Thoracic aorta endothelial cell (primary cell): Measurements from ENCODE around the gene SND1. TPM values are rescaled to one million over a fixed set of nuclear protein-coding genes. Genes with fewer than 3 reads are reported as not detected.

ENCODE experiments used
- small RNA-seq: library from RNA; depleted of rRNA; stranded (forward); fragments of <200 nt; gene quantifications from one replicate; pipeline ENCODE3, GENCODE V24; 2012
- total RNA-seq: library from RNA; depleted of rRNA; stranded (reverse); fragments of >200 nt; gene quantifications from 2 replicates; pipeline ENCODE4 v1.2.3, GENCODE V29; 2012

The SND1 gene
- 267 and 293 TPM in 2 replicates for total RNA-seq

GRCh38 chr7:127651556-127652332 lies at the start of gene SND1:
Gene SND1, plus strand, starts transcription at chr7:127652194. Its CDS starts 180 bp downstream, at chr7:127652374.

GRCh38 chr7:127618042-127618441 lies 34.0 kb upstream of the SND1 start, which contains the start of gene PAX4:
Gene PAX4, minus strand, starts transcription at chr7:127618142. Its CDS starts 2,214 bp downstream, at chr7:127615928.

GRCh38 chr7:128030654-128031611 lies 378.9 kb downstream of the SND1 start, which contains the start of gene LRRC4:
Gene LRRC4, minus strand, starts transcription at chr7:128031437. Its CDS starts 797 bp downstream, at chr7:128030640.

Small RNA genes within 50 kb of the gene (small RNA-seq; reads per million reads assigned to genes)
- not detected for gene MIR593

Other genes starting within 250 kb of the SND1 start
- 18.2 TPM in 2 replicates for gene GCC1, start 66.6 kb upstream of the SND1 start, total RNA-seq
- 107 and 111 TPM in 2 replicates for gene ARF5, start 63.8 kb upstream of the SND1 start, total RNA-seq
- 2.8 and 3.7 TPM in 2 replicates for gene FSCN3, start 58.5 kb upstream of the SND1 start, total RNA-seq
- gene PAX4, start 34.1 kb upstream of the SND1 start, total RNA-seq, result not detected in 2 replicates